ENCODE results near the gene IGSF9.

DNA sequence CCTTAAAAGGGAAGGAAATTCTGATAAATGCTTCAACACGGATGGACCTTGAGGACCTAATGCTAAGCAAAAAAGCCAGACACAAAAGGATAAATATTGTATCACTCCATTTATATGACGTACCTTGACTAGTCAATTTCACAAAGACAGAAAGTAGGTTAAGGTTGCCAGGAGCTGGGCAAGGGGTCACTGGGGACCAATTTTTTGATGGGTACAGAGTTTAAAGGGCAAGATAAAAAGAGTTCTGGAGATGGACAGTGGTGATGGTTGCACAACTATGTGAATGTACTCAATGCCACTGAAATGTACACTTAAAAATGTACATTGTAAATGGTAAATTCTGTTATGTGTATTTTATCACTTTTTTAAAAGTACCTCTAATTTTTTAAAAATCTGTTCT, 40.7 kb upstream of the IGSF9 start:
- TF ChIP-seq GATA2 (IDR thresholded peaks at IDR 0.05; ENCODE audit: low read depth, low read length) (no peak), GATA3 (IDR thresholded peaks at IDR 0.05; ENCODE audit: low read depth, low read length) (no peak)

Data from SH-SY5Y (cell line).